ENCODE data around the gene TIMP1. TPM values are rescaled to one million over a fixed set of nuclear protein-coding genes. Genes with fewer than 3 reads are reported as not detected.

The TIMP1 gene
- total and polyA plus RNA-seq, 2 of the 13 experiments (the other 11 are each of a cell fraction or from before 2014, with no cell fraction given), result 12.3 to 45.8 TPM

- H3K4me1 ChIP-seq (ENCODE audit: insufficient read depth, low read length), result no peaks in the 10 kb centered on the region
- no peaks in the 10 kb centered on the region for H3K79me2 ChIP-seq (ENCODE audit: insufficient read depth, low read length)
- H2AFZ ChIP-seq (ENCODE audit: low read length), result no peak overlapping the region
- H4K20me1 ChIP-seq (ENCODE audit: insufficient read depth, low read length), result no peaks in the 10 kb centered on the region
- DNase-seq (ENCODE audit: low spot score) (no peak), FAIRE-seq (no peak), ATAC-seq (no peak)
- CTCF ChIA-PET (ENCODE audit: low intra/inter-chr PET ratio, low total read pairs), result no interaction called here
- no CpG with 5 or more reads among the region's 4 CpGs for WGBS (ENCODE audit: low lambda C conversion rate)
- in situ Hi-C loops (cut with HindIII; ENCODE audit: extremely low pct_ligation_motif_present, low pct_unique_long_range_greater_than_20kb) (no loop called here), intact Hi-C loops (cut with micrococcal nuclease; ENCODE audit: unreplicated experiment) (no loop called here)
- H3K9ac ChIP-seq (ENCODE audit: insufficient read depth, low read depth, low read length), result no peak overlapping the region
- no peaks in the 10 kb centered on the region for H3K36me3 ChIP-seq (replicated peaks in 1 of 2; ENCODE audit: control insufficient read depth in 1 of 2, insufficient read depth in 2 of 2, low read length in 2 of 2)
- no TSS peak for BruUV-seq (replicated peaks)
- no peak overlapping the region for H3K4me2 ChIP-seq (ENCODE audit: low read depth, low read length)
- TF ChIP-seq ZC3H4 (CRISPR knock-in tag; IDR thresholded peaks at IDR 0.05; ENCODE audit: borderline replicate concordance), result no peak
- TF ChIP-seq ZFP82 (CRISPR knock-in tag; IDR thresholded peaks at IDR 0.05; ENCODE audit: borderline replicate concordance), result no peak
- no peak for TF ChIP-seq ATF2 (CRISPR knock-in tag; IDR thresholded peaks at IDR 0.05)
- no peak for TF ChIP-seq ZNF33A (CRISPR knock-in tag; IDR thresholded peaks at IDR 0.05; ENCODE audit: borderline replicate concordance)
- TF ChIP-seq GATA4 (IDR thresholded peaks at IDR 0.05; ENCODE audit: borderline replicate concordance, low read depth), result no peak
- H3K27ac ChIP-seq (ENCODE audit: extremely low read length, insufficient read depth, low read length), result no peak overlapping the region
- H3K27me3 ChIP-seq (ENCODE audit: control insufficient read depth in 1 of 2, insufficient read depth in 2 of 2, low read length in 2 of 2), result no peaks in the 10 kb centered on the region; a peak in 1 of 5 replicates
- H3K9me3 ChIP-seq (ENCODE audit: low read length), result no peaks in the 10 kb centered on the region
- H3K4me3 ChIP-seq (replicated peaks in 1 of 3; ENCODE audit: insufficient read depth in 1 of 3, low read depth in 2 of 3, low read length in 3 of 3), result no peak overlapping the region
- POLR2A ChIA-PET, result no interaction called here
These were observed 5.1 kb downstream of the TIMP1 start for GRCh38 chrX:47587091-47587891.

All from HepG2 (cell line).